ENCODE measurements around the gene ST6GALNAC2.

Gene ST6GALNAC2

GRCh38 chr17:76599694-76600460, 14.2 kb upstream of the ST6GALNAC2 start:
- DNase-seq: no peak

- no peak for DNase-seq
Measured at GRCh38 chr17:76598004-76598439, 12.4 kb upstream of the ST6GALNAC2 start.

GRCh38 chr17:76597156-76598003, 11.7 kb upstream of the ST6GALNAC2 start:
- DNase-seq: no peak

GRCh38 chr17:76594690-76595089, 9.0 kb upstream of the ST6GALNAC2 start:
- DNase-seq: no peak

- no peak for DNase-seq
Measured at GRCh38 chr17:76593959-76594358, 8.3 kb upstream of the ST6GALNAC2 start.

- no peak for DNase-seq
Measured at GRCh38 chr17:76593384-76593826, 7.7 kb upstream of the ST6GALNAC2 start.

- no peak for DNase-seq
Measured at GRCh38 chr17:76588182-76588581, 2.5 kb upstream of the ST6GALNAC2 start.

- DNase-seq: peak; percentile 39
Measured at GRCh38 chr17:76586741-76587487, 1.3 kb upstream of the ST6GALNAC2 start.

- peak; percentile 75 for DNase-seq
Measured at GRCh38 chr17:76585033-76585648, 519 bp downstream of the ST6GALNAC2 start.

GRCh38 chr17:76584427-76585032, 1.1 kb downstream of the ST6GALNAC2 start:
- no peak for DNase-seq

GRCh38 chr17:76582660-76583059, 3.0 kb downstream of the ST6GALNAC2 start:
- no peak for DNase-seq

- no peak for DNase-seq
Measured at GRCh38 chr17:76581515-76581914, 4.1 kb downstream of the ST6GALNAC2 start.

GRCh38 chr17:76579281-76579680, 6.4 kb downstream of the ST6GALNAC2 start:
- DNase-seq: no peak

GRCh38 chr17:76578376-76578775, 7.3 kb downstream of the ST6GALNAC2 start:
- no peak for DNase-seq

- no peak for DNase-seq
Measured at GRCh38 chr17:76577876-76578275, 7.8 kb downstream of the ST6GALNAC2 start.

GRCh38 chr17:76576189-76576588, 9.5 kb downstream of the ST6GALNAC2 start:
- no peak for DNase-seq

GRCh38 chr17:76575570-76575969, 10.1 kb downstream of the ST6GALNAC2 start:
- DNase-seq: no peak

GRCh38 chr17:76574166-76574565, 11.5 kb downstream of the ST6GALNAC2 start:
- DNase-seq: no peak

GRCh38 chr17:76573096-76573495, 12.6 kb downstream of the ST6GALNAC2 start:
- no peak for DNase-seq

GRCh38 chr17:76572201-76572910, 13.3 kb downstream of the ST6GALNAC2 start:
- no peak for DNase-seq

- DNase-seq: no peak
Measured at GRCh38 chr17:76570877-76571471, 14.7 kb downstream of the ST6GALNAC2 start.

Data from retina (tissue), 1 donor.